ENCODE measurements around the gene ATG9B.
A peak's percentile ranks its signal among the peaks of the same experiment; 100 is the strongest.

ATG9B gene

DNA sequence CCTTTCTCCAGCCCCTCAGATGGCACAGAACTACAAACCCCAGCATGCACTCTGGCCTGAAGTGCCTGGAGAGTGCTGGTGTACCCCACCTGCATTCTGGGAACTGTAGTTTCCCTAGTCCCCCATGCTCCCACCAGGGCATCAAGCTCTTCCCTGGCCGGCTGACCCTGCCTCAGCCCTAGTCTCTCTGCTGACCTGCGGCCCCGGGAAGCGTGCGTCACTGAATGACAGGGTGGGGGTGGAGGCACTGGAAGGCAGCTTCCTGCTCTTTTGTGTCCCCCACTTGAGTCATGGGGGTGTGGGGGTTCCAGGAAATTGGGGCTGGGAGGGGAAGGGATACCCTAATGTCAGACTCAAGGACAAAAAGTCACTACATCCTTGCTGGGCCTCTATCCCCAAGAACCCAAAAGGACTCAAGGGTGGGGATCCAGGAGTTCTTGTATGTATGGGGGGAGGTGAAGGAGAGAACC, 31.4 kb downstream of the ATG9B start:
- Histone ChIP-seq H3K4me3 (no peak overlapping the region), H3K27ac (peak overlapping the region in 11 of 21 experiments; percentile 10 to 66 (median 37))

DNA sequence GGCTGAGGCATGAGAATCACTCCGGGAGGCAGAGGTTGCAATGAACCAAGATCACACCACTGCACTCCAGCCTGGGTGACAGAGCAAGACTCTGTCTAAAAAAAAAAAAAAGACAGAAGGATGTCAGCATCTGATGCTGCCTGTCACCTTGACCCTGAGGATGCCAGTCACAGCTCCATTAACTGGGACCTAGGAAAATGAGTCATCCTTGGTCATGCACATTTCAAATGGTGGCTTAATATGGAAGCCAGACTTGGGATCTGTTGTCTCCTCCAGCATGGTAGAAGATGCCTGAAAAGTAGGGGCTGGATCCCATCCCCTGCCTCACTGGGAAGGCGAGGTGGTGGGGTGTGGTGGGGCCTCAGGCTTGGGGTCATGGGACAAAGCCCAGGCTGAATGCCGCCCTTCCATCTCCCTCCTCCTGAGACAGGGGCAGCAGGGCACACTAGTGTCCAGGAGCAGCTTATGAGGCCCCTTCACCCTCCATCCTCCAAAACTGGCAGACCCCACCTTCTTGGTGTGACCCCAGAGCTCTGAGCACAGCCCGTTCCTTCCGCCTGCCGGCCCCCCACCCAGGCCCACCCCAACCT, 32.1 kb downstream of the ATG9B start:
- peak overlapping the region in 9 of 21 experiments; percentile 18 to 63 (median 28) for H3K27ac ChIP-seq

DNA sequence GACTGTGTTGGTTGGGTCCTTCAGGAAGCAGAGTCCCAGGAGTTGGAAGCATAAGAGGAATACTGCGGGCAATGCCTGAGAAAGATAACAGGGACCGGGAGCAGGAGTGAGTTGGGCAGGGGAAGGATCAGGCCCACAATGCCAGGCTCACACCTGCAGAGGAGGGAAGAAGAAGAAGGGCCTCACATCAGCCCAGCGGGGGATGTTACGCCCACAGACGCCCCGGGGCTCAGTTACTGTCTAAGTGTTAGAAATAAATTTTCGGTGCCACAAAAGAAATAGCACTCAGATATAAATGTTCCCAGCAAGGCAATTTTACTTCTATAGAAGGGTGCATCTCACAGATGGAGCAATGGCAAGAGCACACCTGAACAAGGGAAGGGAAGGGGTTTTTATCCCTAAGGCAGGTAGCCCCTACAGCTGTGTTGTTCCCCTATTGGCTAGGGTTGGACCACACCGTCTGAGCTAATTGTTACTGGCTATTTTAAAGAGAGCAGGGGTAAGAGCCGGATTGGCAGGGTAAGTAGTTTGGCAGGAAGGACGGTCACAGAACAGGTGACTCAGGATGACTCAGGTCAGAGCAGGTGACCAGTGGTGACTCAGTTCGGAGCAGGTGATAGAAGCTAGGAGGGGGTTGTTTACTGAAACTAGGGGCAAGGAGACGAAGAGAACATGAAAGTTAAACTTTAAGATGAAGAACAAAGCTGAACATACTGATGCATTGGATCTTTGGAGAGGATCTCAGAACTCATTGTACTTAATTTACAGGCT, 33.7 kb downstream of the ATG9B start, which contains the start of gene NOS3:
Gene NOS3, plus strand, starts transcription at position 602 of the 771 bp plus-strand sequence. CDS start 2,787 bp downstream, outside the sequence.
- Histone ChIP-seq H3K27ac (peak within 1 kb of the TSS in 1 of 21 experiments; percentile 8), H3K4me3 (no peak within 1 kb of the TSS)

More for the DNA sequence above, 32.1 kb downstream of the ATG9B start:
- no peak overlapping the region for H3K4me3 ChIP-seq

DNA sequence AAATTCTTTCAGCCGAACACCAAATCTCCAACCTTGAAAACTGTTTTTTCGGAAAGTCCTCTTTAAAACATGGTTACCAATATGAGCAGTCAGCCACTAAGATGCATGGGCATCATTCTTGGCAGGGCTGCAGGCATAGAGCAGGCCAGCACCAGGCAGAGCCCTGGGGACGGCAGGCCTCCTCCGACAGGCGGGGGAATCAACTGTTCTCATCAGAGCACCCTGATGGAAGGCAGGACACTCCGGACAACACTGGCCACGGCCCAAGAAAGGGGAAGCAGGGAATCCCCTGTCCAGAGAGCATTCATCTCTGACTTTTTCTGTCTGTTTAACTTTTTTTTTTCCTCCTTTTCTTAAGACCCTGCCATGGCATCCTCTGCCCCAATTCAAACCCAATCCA, 34.8 kb downstream of the ATG9B start:
- no peak overlapping the region for H3K4me3 ChIP-seq
- peak overlapping the region in 6 of 21 experiments; percentile 8 to 65 (median 45) for H3K27ac ChIP-seq

DNA sequence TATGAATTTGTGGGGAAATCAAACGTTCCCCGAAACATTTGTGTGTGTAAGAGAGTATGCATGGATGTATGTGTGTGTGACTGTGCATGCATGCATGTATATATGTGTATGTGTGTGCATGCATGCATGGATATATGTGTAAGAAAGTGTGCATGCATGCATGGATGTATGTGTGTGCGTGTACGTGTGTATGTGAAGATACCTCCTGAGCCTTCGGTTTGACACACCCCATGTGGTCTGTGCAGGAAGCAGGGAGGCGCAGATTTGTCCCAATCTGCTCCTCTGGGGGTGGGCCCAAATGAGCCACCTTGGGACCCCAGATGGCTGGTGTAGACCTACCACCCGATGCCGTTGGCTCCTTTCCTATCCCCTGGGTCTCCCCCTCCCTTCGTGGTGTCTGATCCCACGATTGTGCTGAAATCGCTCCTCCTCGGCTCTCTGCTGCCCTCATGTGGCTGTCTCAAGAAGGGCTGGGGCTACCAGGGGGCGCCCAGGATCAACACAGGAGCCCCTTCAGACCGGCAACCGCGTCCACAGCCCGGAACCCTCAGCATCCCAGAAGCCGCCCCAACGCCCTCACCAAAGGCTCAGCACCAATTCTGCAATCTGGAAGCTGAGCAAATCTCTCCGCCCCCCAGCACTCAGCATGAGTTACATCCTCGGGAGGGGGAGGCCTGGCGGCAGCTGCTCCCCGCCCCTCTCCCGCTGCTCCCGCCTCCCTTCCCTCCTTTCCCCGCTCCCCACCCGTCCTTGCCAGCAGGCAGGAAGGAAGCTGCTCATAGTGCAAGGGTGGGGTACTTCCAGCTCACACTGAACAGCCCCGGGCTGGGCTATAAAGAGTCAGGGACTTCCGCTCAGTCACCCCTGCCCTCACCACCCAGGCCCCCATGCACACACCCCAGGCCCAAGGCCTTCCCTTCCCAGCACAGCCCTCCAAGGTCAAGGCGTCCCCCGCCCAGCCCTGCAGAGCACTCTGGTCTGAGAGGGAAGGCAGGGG, 35.8 kb downstream of the ATG9B start:
- no peak overlapping the region for H3K4me3 ChIP-seq

DNA sequence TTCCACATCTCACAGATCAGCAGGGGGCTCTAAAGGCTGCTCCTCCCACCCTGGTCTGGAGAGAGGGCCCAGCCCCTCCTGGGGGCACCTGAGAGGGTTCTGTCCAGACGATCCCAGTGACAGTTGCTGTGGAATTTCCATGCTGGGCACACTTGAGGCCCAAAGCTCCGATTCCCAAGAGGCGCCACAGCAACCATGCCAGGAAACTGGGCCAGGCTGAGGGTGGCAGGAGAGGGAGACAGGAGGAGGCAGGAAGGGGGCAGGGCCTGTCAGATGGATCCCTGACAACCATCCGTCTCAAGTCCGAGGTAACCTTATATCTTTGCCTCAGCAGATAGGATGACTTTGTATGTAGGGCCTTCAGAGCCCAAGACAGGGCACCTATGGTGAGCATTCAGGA, 37.7 kb downstream of the ATG9B start:
- no peak overlapping the region for H3K27ac ChIP-seq
- H3K4me3 ChIP-seq, result no peak overlapping the region

More for the DNA sequence above, 35.8 kb downstream of the ATG9B start:
- H3K27ac ChIP-seq, result peak overlapping the region in 5 of 21 experiments; percentile 24 to 65 (median 62)

DNA sequence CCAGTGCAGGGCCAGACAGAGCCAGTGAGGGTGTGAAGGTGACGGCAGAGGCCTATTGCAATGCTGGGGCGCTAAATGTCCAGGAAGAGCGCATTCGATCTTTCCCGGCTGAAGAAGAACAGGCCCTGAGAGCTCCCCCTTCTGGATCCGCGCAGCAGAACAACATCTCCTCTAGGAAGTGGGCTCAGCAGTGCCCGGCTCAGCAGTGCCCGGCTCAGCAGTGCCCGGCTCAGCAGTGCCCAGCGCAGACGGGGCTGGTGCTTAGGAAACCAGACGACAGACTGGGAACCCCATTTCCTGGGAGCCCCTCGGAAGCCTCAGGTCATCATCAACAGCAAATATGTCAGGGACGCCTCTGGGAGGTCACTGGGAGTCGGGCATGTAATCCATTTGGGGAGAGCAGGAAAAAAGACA, 38.2 kb downstream of the ATG9B start:
- Histone ChIP-seq H3K4me3 (no peak overlapping the region), H3K27ac (no peak overlapping the region)

DNA sequence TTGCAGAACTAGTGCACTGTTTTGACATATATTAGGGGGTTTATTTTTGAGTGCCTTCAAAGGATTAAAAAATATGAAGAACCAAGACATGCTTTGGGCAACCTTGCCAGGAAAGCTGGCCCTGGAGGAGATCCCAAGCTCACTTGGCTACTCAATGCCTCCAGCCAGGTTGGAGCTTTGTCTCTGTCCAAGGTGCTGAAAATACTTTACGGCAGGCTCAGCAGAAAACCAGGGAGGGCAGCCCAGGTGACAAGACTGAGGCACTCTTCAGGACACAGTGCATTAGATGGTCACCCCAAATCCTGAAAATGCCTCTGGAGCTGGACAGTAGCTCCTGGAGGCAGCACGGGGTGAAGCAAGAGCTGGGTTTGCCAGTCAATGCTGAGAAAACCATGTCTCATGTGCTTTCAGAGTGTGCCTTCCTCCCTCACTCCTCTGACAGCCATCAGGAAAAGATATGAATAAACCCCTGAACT, 40.4 kb downstream of the ATG9B start:
- no peak overlapping the region for H3K27ac ChIP-seq
- H3K4me3 ChIP-seq, result no peak overlapping the region

DNA sequence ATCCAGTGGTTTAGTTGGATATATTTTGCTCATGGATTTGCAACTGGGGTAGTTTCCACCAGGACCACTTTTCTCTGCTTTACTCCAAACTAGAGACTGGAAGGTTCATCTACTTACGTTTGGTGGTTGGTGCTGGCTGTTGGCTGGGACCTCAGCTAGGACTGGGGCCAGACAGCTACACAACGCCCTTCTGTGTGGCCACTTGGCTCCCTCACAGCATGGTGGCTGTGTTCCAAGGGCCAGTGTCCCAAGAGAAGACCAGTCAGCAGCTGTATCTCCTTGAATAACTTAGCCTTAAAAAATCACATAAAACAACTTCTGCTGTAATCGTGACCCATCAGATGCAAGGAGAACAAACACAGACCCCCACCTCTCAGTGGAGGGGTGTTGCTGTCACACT, 41.9 kb downstream of the ATG9B start:
- Histone ChIP-seq H3K27ac (no peak overlapping the region), H3K4me3 (no peak overlapping the region)

DNA sequence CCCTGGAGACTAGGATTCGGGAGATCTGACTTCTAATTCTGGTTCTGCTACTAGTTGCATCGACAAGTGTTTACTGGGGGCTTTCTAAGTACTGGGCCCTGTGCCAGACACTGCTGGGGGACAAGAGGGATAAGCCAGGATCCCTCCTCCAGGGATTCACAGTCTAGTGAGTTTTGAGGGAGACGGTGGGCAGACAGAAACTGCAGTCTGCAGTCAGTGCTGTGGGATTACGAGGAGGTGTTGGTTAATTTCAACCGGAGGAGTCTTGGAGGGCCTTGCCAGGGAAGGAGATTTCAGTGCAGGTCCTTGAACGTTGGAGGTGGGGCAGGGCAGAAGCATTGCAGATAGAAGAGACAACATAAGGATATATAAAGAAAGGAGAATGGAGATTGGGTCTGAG, 42.6 kb downstream of the ATG9B start:
- no peak overlapping the region for H3K4me3 ChIP-seq
- H3K27ac ChIP-seq, result no peak overlapping the region

DNA sequence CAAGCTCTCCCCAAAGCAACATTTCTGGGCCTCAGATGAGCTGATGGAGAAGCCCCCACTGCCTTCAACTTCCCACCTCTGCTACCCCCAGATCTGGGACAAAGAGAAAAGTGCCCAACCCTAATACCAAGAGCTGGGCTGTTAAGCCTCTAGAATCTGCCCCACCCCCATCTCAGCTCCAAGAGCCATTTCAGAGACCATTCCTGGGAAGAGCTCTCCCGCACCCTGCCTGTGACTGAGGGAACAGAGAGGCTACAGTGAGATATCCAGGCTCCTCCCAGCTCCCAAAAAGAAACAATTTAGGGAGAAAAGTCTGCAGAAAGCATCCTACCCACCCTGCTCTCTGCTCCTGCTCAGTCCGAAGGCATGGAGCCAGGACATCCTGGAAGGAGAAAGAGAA, 43.6 kb downstream of the ATG9B start:
- H3K4me3 ChIP-seq, result no peak overlapping the region

DNA sequence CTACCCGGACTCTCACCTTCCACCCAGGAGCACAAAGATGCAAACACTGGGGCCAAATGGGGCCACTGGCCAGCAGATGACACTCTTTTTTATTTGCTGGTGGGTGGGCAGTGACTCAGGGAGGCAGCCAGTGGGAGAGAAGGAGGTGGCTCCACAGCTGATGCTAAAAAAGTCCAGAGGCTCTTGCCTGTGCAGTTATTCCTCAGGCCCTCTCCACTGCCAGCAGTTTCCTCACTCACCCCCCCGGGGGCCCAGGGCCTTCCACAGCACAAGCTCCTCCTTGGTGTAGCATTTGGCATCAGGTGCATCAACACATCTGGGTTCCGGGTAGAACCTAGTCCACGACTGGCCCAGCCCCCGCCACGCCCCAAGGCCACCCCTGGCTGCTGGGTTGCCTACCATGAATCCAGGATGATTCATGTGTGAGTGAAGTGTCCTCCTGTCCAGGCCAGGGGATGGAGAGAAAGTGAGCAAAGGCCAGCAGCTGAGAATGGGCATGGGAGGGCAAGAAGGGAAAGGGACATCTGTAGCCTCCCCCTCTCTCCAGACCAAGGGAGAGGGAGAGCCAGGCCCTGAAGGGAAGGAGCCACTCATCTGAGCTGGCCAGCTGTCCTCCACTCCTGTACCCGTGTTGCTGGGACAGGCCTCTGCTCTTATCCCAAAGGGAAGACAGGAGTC, 44.4 kb downstream of the ATG9B start:
- Histone ChIP-seq H3K4me3 (no peak overlapping the region), H3K27ac (no peak overlapping the region)

More for the DNA sequence above, 43.6 kb downstream of the ATG9B start:
- H3K27ac ChIP-seq, result no peak overlapping the region

DNA sequence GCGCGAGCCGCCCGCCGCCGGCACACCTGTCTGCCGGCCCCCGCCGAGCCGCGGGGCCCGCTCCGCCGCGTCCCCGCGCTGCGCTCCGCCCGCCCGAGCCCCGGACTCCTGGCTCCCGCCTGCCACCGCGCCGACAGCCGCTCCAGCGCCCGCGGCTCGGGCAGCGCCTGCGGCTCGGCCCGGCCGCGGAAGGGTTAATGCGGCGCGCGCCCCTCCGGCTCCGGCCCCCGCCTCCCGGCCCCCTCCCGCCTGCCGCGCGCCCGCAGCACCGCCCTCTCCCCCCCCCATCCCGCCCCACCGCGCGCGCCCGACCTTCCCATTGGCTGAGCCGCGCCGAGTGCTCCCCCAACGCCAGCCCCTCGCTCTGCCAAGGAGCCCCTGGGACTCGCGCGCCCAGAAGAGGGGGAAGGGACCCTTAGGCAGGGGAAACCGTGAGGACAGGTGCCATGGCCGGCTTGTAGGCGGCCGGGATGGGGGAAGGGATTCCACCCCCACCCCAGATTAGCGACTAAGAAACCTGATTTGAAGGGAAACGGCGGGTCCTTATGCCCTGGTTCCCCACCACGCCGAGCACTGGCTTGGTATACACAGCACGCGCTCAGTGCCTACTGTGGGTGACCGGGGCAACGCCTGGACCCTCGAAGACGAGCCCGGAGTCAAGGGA, 46.0 kb downstream of the ATG9B start, which contains the start of gene KCNH2:
Gene KCNH2, minus strand, starts transcription at position 196 of the 664 bp plus-strand sequence. CDS start 408 bp downstream, outside the sequence.
- Histone ChIP-seq H3K4me3 (peak within 1 kb of the TSS in 3 of 7 experiments; percentile 2 to 35 (median 7)), H3K27ac (no peak within 1 kb of the TSS)

DNA sequence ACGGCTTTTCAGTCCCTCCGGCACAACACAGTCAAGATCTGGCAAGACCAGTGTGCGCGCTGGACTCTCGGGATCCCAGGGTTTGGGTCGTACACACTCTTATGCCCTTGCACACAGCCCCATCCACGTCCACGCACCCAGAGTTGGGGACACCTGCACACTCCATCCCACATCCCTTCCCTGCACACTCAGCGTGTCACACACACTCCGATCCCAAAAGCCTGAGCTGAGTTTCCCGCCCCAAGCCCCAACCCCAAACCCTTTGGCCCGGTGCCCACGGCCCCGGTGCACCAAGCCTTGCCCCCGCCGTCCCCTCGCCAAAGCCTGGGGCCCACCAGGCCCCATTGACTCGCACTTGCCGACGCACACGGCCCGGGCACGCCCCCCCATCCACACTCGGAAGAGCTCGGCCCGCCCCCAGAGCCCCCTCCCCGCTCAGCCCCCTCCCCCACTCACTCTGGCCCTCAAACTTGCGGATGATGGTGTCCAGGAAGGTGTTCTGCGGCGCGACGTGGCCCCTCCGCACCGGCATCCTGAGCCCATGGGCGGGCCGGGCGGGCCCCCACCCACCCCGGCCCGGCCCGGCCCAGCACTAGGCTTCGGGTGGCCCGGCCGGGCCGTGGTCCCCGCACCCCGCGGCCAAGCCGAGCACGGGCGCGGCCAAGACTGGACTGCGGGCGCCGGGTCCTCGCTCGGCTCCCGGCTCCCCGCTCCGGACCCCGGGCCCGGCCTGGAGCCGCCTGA, 46.7 kb downstream of the ATG9B start:
- Histone ChIP-seq H3K4me3 (peak overlapping the region in 1 of 7 experiments; percentile 30), H3K27ac (no peak overlapping the region)

DNA sequence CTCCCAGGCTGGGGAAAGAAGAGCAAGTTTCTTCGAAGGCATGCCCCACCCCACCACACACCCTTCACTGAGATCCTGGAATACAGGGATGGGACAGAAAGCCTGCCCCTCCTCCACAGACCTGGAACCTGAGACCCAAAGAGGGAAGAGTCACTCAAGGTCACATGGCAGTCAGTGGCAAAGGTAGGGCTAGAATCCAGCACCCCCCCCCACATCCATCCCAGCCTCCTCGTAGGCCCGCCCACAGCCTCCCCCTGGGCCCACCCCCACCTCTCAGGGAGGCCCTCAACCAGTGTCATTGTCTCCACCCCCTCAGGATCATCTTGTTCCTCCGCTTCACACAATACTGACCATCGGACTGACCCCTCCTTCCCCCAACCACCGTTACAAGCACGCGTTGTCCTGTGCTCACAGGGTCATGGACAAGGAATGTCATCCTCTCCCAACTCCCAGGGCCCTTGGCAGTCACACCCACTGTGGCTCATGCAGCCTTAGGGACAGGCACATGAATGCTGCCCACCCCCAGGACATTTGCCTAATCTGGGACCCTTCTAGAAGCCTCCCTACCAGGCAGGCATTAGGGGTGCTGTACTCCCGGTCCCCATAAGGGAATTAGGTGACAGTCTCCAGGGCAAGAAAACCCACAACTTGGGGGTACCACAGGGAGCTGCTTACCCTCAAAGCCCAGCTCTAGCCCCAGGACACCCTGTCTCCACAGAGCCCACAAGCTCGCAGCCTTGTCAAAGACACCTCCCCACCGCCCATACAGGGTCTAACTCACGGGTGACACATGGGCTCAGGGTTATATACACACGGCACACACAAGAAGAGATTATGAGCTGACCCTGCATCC, 47.5 kb downstream of the ATG9B start:
- Histone ChIP-seq H3K4me3 (no peak overlapping the region), H3K27ac (no peak overlapping the region)

DNA sequence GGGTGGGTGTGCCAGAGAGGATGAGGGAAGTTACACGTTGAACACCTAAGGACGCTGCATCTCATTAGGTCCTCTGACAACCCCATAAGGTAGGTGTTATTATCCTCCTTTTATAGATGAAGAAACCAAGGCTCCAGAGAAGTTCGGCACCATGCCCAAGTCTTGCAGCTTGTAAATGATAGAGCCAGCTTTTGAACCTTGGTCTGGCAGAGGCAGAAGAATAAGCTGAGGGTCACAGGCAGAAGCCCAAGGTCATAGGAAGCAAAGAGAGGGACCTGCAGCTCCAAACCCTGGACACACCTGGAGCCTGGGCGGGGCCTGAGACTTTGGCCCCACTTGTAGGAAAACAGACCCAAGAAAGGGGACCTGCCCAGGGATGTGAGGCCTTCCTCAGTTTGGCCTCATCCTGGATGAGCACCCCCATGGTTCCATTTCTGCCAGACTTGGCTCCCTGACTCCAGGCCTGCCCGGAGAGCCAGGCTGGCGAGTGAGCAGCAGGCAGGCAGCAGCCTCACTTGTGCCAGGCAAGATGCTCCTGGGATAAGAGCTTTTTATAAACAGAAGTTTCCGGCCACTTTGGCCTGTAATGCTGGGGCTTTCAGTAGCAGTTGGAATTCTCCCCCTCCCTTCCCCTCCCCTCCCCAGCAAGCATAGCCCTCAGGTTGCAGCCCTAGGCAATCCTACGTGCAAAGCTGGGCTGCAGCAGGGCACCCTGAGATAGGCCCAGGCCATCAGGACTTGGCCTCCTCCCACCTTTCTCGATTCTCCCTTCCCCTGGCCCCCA, 48.6 kb downstream of the ATG9B start:
- peak overlapping the region in 1 of 21 experiments; percentile 63 for H3K27ac ChIP-seq
- peak overlapping the region in 1 of 7 experiments; percentile 45 for H3K4me3 ChIP-seq

Data from skin epidermis (tissue), 12 donors.